Camera-type eye (tissue), 1 donor: ENCODE data around the gene PPP1R14B. TPM values are rescaled to one million over a fixed set of nuclear protein-coding genes. Genes with fewer than 3 reads are reported as not detected.

ENCODE experiments used
- total RNA-seq: library from RNA; depleted of rRNA; stranded (reverse); fragments of >200 nt; gene quantifications from one replicate; pipeline ENCODE4 v1.2.3, GENCODE V29; 2014

The PPP1R14B gene, protein sequence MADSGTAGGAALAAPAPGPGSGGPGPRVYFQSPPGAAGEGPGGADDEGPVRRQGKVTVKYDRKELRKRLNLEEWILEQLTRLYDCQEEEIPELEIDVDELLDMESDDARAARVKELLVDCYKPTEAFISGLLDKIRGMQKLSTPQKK
- total RNA-seq: 50.6 TPM

DNA sequence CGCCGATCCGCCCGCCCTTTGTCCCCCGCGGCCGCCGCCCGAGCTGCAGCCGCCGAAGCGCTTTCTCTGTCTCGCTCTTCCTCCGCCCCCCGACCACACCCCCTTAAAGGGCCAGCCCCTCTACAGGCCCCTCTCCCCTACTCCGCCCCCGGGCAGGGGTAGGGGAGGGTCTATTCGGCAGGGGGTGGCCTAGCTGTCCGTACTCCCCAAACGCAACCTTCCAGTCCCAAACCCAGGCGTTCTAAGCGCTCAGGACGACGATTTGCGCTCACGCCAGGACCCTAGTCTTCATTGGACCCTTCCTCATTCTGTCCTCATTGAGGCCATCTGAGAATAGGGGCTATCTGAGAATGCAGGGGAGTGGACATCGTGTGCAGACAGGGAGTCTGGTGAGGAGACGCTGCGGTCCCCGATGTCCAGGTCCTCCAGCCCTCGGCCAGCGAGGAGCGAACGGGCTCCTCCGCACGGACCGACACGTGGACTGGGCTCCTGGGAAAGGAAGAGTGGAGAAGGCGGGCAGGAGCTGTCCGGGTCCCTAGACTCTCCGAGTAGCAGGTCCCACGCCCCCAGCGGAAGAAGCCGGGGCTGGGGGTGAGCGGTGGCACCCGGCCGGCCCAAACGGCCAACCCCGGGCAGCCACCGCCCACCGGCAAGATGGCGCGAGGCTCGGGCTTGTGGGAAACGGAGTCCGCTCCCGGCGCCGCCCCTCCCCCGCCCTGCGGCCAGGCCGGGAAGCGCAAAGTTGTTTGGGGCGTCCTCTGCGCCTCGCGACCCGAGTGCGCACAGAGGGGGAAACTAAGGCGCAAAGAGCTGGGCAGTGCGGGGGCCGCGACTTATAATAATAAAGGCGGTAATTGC, at the start of gene PPP1R14B:
PPP1R14B (minus strand) TSS at position 73 of the 858 bp plus-strand sequence. CDS start 270 bp downstream, outside the sequence.

GRCh38 chr11:64291262-64291751, 44.6 kb upstream of the PPP1R14B start, which contains the start of gene KCNK4:
TSS of gene KCNK4 (plus strand) at chr11:64291302. CDS start at chr11:64293019, 1,717 bp downstream.

DNA sequence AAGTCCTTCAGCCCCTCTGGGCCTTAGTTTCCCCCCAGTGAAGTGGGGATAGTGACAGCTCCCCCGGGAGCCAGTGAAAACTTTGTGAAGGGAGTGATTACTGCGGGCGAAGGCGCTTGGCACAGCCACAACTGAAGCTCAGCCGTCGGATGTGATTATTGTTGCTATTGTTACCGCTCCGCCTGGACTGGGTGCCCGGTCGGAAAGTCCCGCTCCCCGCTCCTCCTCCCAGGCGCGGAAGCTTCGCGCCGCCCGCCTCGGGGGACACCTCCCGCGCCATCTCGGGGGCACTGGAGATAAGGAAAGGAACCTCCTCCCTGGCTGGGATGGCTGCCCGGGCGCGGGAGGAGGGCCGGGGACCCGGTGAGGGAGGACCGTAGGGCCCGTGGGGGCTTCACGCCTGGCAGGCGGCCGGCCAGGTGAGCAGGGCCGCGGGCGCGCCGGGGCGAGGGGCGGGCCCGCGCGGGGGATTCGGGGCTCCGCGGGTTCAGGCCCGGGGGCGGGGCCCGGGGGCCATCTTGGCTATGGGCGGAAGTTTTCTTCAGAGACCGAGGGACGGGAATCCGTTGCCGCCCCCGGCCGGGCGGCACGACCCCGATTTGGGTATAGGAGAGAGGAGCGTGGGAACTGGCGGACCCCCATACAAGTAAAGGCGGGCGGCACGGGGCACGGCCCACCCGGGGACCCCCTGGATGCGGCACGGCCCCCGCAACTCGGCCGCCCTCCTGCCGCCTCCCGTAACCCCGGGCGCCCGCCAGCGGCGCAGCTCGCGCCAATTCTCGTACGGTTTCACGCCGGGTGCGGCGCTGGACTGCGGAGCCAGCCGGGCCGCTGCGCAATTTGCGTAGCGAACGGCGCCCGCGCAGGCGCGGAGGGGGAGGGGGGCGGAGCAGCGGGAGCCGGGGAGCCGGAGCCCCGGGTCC, 38.5 kb upstream of the PPP1R14B start, which contains the start of gene GPR137:
GPR137 (plus strand) TSS at position 887 of the 923 bp plus-strand sequence. CDS start 677 bp downstream, outside the sequence.

GRCh38 chr11:64284048-64284961, 37.6 kb upstream of the PPP1R14B start, which contains the start of gene BAD:
TSS of gene BAD (minus strand) at chr11:64284665. CDS start at chr11:64284368, 297 bp downstream.

DNA sequence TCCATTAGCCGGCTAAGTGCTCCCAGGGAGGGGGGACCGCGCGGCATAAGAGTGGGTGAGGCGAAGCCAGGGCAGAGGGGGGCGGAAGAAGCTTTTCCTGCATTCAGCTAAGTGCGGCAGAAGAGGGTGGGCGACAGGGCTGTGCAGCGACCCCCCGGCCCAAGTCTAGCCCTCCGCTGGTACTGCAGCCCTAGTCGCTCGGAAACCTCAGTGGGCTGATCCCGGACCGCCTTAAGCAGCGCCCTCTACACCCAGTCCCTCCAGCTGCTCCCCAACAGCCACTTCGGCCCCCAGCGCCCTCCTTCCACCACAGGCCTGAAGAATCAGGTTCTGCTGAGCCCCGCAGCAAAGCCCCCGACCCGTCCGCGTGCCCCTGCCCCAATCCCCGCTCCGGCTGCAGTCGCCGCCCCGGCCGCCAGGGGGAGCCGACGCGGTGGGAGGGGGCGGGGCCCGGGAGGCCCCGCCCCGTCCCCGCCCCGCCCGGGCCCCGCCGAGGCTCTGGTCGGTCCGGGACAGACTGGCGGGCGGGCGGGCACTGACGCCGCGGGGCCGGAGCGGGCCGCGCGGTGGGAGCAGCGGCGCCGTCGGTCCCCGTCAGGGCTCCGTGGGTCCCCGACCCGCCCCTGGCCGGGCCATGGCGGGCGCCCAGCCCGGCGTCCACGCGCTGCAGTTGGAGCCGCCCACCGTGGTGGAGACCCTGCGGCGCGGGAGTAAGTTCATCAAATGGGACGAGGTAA, 4.4 kb upstream of the PPP1R14B start, which contains the start of gene PLCB3:
PLCB3 (plus strand) TSS at position 515 of the 737 bp plus-strand sequence; CDS start at position 635, 120 bp downstream.

DNA sequence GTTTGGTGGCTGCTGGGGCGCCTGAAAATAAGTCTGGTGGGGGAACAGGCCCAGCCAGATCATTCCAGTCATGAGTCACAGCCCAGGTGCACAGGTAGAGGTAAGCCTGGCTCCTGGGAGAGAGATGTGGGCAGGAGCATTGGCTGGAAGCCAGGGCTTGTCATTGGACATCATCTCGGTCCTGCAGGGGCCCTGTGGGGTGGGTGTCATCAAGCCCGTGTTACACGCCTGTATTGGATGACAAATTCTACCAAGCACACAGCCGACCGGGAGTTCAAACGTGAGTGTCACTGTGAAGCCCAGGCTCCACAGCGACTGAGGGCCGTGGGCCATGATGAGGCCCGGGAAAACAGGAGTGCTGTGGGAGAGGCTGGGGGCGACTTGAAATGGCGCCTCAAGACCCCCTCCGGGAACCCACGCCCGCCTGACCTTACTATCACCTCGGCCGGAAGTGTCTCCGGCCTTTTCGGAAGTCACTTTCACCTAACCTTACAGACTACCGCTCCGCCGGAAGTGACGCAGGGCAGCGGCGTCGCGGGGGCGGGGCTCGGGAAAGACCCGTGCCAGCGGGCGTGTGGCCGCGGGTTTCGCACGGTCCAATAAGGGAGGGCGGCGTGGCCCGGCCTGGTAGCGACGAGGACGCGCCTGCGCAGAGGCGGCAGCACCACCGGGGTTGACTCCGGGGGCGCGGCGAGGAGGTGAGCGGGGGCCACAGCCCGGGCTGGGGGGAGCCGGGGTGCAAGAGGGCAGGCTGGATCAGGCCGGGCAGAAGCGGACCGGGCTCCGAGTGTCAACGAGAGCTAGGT, 6.1 kb downstream of the PPP1R14B start, which contains the start of gene FKBP2:
FKBP2 (plus strand) TSS at position 661 of the 806 bp plus-strand sequence. CDS start 1,293 bp downstream, outside the sequence.

GRCh38 chr11:64233913-64234586, 12.7 kb downstream of the PPP1R14B start, which contains the start of gene VEGFB:
TSS of gene VEGFB (plus strand) at chr11:64234584. CDS start at chr11:64234834, 250 bp downstream.

GRCh38 chr11:64230171-64230984, 16.4 kb downstream of the PPP1R14B start, which contains the start of gene DNAJC4:
TSS of gene DNAJC4 (plus strand) at chr11:64230548. CDS start at chr11:64230855, 307 bp downstream.

DNA sequence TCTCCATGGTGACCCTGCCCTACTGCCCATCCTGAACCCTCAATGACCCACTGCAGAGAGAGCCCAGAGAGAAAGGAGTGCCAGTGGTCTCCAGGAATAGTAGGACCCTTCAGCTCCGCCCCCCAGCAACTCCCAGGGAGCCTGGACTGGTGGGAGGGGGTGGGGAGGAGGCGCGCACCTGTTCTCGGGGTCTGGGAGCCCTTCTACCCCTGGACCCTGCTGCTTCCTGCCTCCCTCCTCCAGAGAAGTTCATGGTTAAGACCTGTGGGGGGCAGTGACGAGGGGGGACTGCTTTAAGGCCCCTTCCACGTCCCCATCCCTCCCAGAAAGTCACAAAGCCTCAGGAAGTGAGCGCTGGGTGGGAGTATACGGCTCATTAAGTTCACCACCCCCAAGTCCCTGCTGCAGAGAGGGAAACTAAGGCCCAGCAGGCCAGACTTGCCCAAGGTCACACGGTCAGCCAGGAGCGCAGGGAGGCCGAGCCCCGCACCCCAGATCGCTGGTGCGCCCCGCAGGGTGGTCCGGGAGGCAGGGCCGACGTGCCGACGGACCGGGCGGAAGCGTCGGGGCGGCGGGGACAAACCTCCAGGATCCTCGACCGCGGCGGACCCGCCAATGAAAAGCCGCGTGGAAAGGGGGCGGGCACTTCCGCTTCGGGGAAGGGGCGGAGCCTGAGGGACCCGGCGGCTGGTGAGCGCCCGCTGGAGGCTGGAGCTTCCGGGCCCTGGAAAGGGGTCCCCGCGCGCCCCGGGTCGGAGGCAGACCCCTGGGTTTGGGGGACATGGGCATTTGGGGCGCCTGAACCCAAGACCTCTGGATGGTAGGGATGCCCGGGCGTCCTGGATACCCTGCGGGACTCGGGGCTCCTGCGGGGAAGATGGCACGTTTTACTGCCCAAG, 20.9 kb downstream of the PPP1R14B start, which contains the start of the genes NUDT22 and TRPT1:
NUDT22 (plus strand) TSS at position 667 of the 899 bp plus-strand sequence. CDS start 379 bp downstream, outside the sequence.
TRPT1 (minus strand) TSS at position 579 of the 899 bp plus-strand sequence; CDS start at position 253, 326 bp downstream.

GRCh38 chr11:64206457-64207255, 40.1 kb downstream of the PPP1R14B start, which contains the start of gene FERMT3:
TSS of gene FERMT3 (plus strand) at chr11:64206721. CDS start at chr11:64207365, 644 bp downstream.

Other genes starting within 250 kb of the PPP1R14B start
- 14.0 TPM for gene FLRT1, start 211.0 kb downstream of the PPP1R14B start, total RNA-seq
- 22.4 TPM for gene MACROD1, start 80.8 kb downstream of the PPP1R14B start, total RNA-seq
- 135 TPM for gene STIP1, start 60.8 kb downstream of the PPP1R14B start, total RNA-seq
- 8.3 TPM for gene FERMT3, start 40.2 kb downstream of the PPP1R14B start, total RNA-seq
- 27.4 TPM for gene TRPT1, start 20.8 kb downstream of the PPP1R14B start, total RNA-seq
- gene NUDT22, start 20.7 kb downstream of the PPP1R14B start, total RNA-seq: 22.4 TPM
- 22.2 TPM for gene DNAJC4, start 16.4 kb downstream of the PPP1R14B start, total RNA-seq
- 61.7 TPM for gene VEGFB, start 12.4 kb downstream of the PPP1R14B start, total RNA-seq
- 30.8 TPM for gene FKBP2, start 5.8 kb downstream of the PPP1R14B start, total RNA-seq
- gene PLCB3, start 4.6 kb upstream of the PPP1R14B start, total RNA-seq: 18.0 TPM
- 61.6 TPM for gene BAD, start 37.7 kb upstream of the PPP1R14B start, total RNA-seq
- gene GPR137, start 38.9 kb upstream of the PPP1R14B start, total RNA-seq: 21.1 TPM
- gene KCNK4, start 44.4 kb upstream of the PPP1R14B start, total RNA-seq: 1.8 TPM
- gene CATSPERZ, start 53.4 kb upstream of the PPP1R14B start, total RNA-seq: 3.1 TPM
- 17.5 TPM for gene ESRRA, start 58.6 kb upstream of the PPP1R14B start, total RNA-seq
- 194 TPM for gene TRMT112, start 70.6 kb upstream of the PPP1R14B start, total RNA-seq
- 121 TPM for gene PRDX5, start 71.2 kb upstream of the PPP1R14B start, total RNA-seq
- 13.1 TPM for gene CCDC88B, start 93.3 kb upstream of the PPP1R14B start, total RNA-seq
- gene RPS6KA4, start 112.2 kb upstream of the PPP1R14B start, total RNA-seq: 19.6 TPM